Ramos (cell line): ENCODE measurements around the gene MXRA8.

Source experiments
- in situ Hi-C: fragments of 300-500 bp; cut with MboI; formaldehyde crosslinking; loops from one replicate; pipeline ENCODE4 v1.14.3; 2022; ENCODE audit warnings: low sequenced_read_pairs; ENCODE audit not compliant: unreplicated experiment

The MXRA8 gene

GRCh38 chr1:1310476-1311053, 47.8 kb downstream of the MXRA8 start:
- in situ Hi-C loops, result no loop called here

GRCh38 chr1:1310109-1310385, 48.3 kb downstream of the MXRA8 start:
- in situ Hi-C loops, result no loop called here

- in situ Hi-C loops, result no loop called here
These were observed 48.9 kb downstream of the MXRA8 start for GRCh38 chr1:1309251-1310108.

- in situ Hi-C loops, result no loop called here
These were observed 49.6 kb downstream of the MXRA8 start for GRCh38 chr1:1308756-1309250.

GRCh38 chr1:1307923-1308755, 50.2 kb downstream of the MXRA8 start, which contains the start of the genes ACAP3 and PUSL1:
Gene ACAP3 (minus strand): TSS chr1:1307930. CDS start chr1:1307815, 115 bp downstream.
Gene PUSL1 (plus strand): TSS chr1:1308597. CDS start chr1:1308644, 47 bp downstream.
- in situ Hi-C loops, result no loop called here

GRCh38 chr1:1307261-1307922, 51.0 kb downstream of the MXRA8 start:
- in situ Hi-C loops, result no loop called here

GRCh38 chr1:1306661-1307260, 51.6 kb downstream of the MXRA8 start:
- in situ Hi-C loops, result no loop called here

- in situ Hi-C loops, result no loop called here
These were observed 52.2 kb downstream of the MXRA8 start for GRCh38 chr1:1306070-1306660.

- in situ Hi-C loops, result no loop called here
These were observed 52.9 kb downstream of the MXRA8 start for GRCh38 chr1:1305300-1306069.

GRCh38 chr1:1304331-1305299, 53.7 kb downstream of the MXRA8 start:
- in situ Hi-C loops, result no loop called here

- in situ Hi-C loops, result no loop called here
These were observed 54.6 kb downstream of the MXRA8 start for GRCh38 chr1:1303736-1304135.

GRCh38 chr1:1302951-1303509, 55.3 kb downstream of the MXRA8 start:
- in situ Hi-C loops, result no loop called here
